Endodermal cell (in vitro differentiated cells): ENCODE results near the gene SPATA21. TPM values are rescaled to one million over a fixed set of nuclear protein-coding genes. Genes with fewer than 3 reads are reported as not detected.
A peak's percentile ranks its signal among the peaks of the same experiment; 100 is the strongest.

Experiments
- DNase-seq: peaks from one replicate; pipeline ENCODE4 v3.0.0-alpha.2; 2017
- H3K27ac ChIP-seq: 2 replicates; pipeline ENCODE4 v1.5.1; 2013; ENCODE audit warnings: mild to moderate bottlenecking, low read depth, low read length, moderate library complexity
- H3K27me3 ChIP-seq: 2 replicates; pipeline ENCODE4 v1.6.1; 2013; ENCODE audit warnings: mild to moderate bottlenecking, low read length, moderate library complexity; ENCODE audit not compliant: insufficient read depth, control insufficient read depth, poor library complexity, severe bottlenecking
- H3K36me3 ChIP-seq: 2 replicates; pipeline ENCODE4 v1.7.0; 2013; ENCODE audit warnings: mild to moderate bottlenecking, low read length, moderate library complexity; ENCODE audit not compliant: control insufficient read depth, insufficient read depth
- H3K4me1 ChIP-seq: one replicate; pipeline ENCODE4 v1.7.0; 2013; ENCODE audit warnings: low read length; ENCODE audit not compliant: control insufficient read depth, insufficient read depth
- H3K4me3 ChIP-seq: 2 replicates; pipeline ENCODE4 v1.5.1; 2013; ENCODE audit warnings: mild to moderate bottlenecking, low read length, moderate library complexity
- H3K9ac ChIP-seq: 2 replicates; pipeline ENCODE4 v1.6.1; 2013; ENCODE audit warnings: mild to moderate bottlenecking, low read length, moderate library complexity; ENCODE audit not compliant: poor library complexity, severe bottlenecking; ENCODE audit errors: extremely low read depth
- H3K9me3 ChIP-seq: 2 replicates; pipeline ENCODE4 v1.6.1; 2013; ENCODE audit warnings: mild to moderate bottlenecking, low read length, moderate library complexity; ENCODE audit not compliant: control insufficient read depth
- H3K27ac Mint-ChIP-seq: 2 replicates; pipeline ENCODE4 v1.8.0; 2020; ENCODE audit warnings: mixed read lengths
- H3K27me3 Mint-ChIP-seq: 2 replicates; pipeline ENCODE4 v1.8.0; 2021; ENCODE audit warnings: mild to moderate bottlenecking, mixed read lengths; ENCODE audit not compliant: insufficient read depth
- H3K36me3 Mint-ChIP-seq: 2 replicates; pipeline ENCODE4 v1.8.0; 2020; ENCODE audit warnings: low read depth, mixed read lengths
- H3K4me1 Mint-ChIP-seq: 2 replicates; pipeline ENCODE4 v1.8.0; 2020; ENCODE audit warnings: mixed read lengths
- H3K4me3 Mint-ChIP-seq: 2 replicates; pipeline ENCODE4 v1.8.0; 2020; ENCODE audit warnings: mild to moderate bottlenecking, moderate library complexity, mixed read lengths
- H3K9me3 Mint-ChIP-seq: 2 replicates; pipeline ENCODE4 v1.8.0; 2020; ENCODE audit warnings: mild to moderate bottlenecking, mixed read lengths
- CTCF ChIP-seq: fragments of 200-600 bp; sonication (generic); conservative IDR thresholded peaks from 2 replicates; pipeline ENCODE4 v1.5.0; 2021; ENCODE audit warnings: antibody characterized with exemption, mild to moderate bottlenecking
- WGBS, 2 experiments: methylation state at CpG; one replicate each; pipeline versions ENCODE4 v1.1.5 to v1.1.7; 2013; ENCODE audit warnings: missing lambda C conversion rate in 2 of 2, mixed read lengths in 1 of 2; ENCODE audit not compliant: insufficient coverage in 1 of 2, insufficient read length in 1 of 2; 5-methylcytosine and 5-hydroxymethylcytosine counted together
- total RNA-seq, 2 donors: library from RNA; stranded (reverse); fragmentation: NEBNext Ultra II Directional in 1 of 2; extraction: Animal tissue kit (Norgen Biotek cat#: 25700) in 1 of 2; gene quantifications; 2 replicates in 1 of 2; 3 replicates in 1 of 2; pipeline ENCODE4 v1.2.1, GENCODE V29; 2021

SPATA21 gene
- total RNA-seq, 2 donors from 2014 or later = not detected

- Mint-ChIP-seq H3K9me3 (no peaks in the 10 kb centered on the region), H3K27ac (no peak overlapping the region), H3K36me3 (peaks cover 29% of the 10 kb centered on the region), H3K4me1 (no peaks in the 10 kb centered on the region), H3K27me3 (no peaks in the 10 kb centered on the region), H3K4me3 (no peak overlapping the region)
- Histone ChIP-seq H3K36me3 (peaks cover 38% of the 10 kb centered on the region), H3K4me1 (no peaks in the 10 kb centered on the region), H3K9me3 (no peaks in the 10 kb centered on the region), H3K27ac (peak overlapping the region; percentile 32), H3K9ac (no peak overlapping the region), H3K4me3 (no peak overlapping the region), H3K27me3 (no peaks in the 10 kb centered on the region)
- no peak for DNase-seq
- WGBS, 2 experiments = 94 to 100% methylated on average over 3 to 5 of the region's 5 CpGs
- no peak for TF ChIP-seq CTCF
Measured at GRCh38 chr1:16398371-16398953, 38.8 kb downstream of the SPATA21 start.

GRCh38 chr1:16397120-16397519 is 40.1 kb downstream of the SPATA21 start:
- no peak overlapping the region for H3K4me3 ChIP-seq
- 86 to 89% methylated on average over 4 to 5 of the region's 5 CpGs for WGBS, 2 experiments
- no peak for DNase-seq
- no peaks in the 10 kb centered on the region for H3K27me3 Mint-ChIP-seq
- H3K27ac Mint-ChIP-seq = no peak overlapping the region
- H3K9ac ChIP-seq = no peak overlapping the region
- no peaks in the 10 kb centered on the region for H3K27me3 ChIP-seq
- H3K9me3 ChIP-seq = no peaks in the 10 kb centered on the region
- TF ChIP-seq CTCF = no peak
- H3K36me3 ChIP-seq = peaks cover 38% of the 10 kb centered on the region
- H3K9me3 Mint-ChIP-seq = no peaks in the 10 kb centered on the region
- H3K27ac ChIP-seq = no peak overlapping the region
- H3K4me1 Mint-ChIP-seq = peaks cover 11% of the 10 kb centered on the region
- H3K4me3 Mint-ChIP-seq = no peak overlapping the region
- H3K4me1 ChIP-seq = no peaks in the 10 kb centered on the region
- peaks cover 30% of the 10 kb centered on the region for H3K36me3 Mint-ChIP-seq

- no peak overlapping the region for H3K9ac ChIP-seq
- TF ChIP-seq CTCF = no peak
- no peaks in the 10 kb centered on the region for H3K9me3 ChIP-seq
- Mint-ChIP-seq H3K27ac (peak overlapping the region; percentile 39), H3K4me1 (peaks cover 15% of the 10 kb centered on the region), H3K9me3 (no peaks in the 10 kb centered on the region), H3K36me3 (peaks cover 30% of the 10 kb centered on the region), H3K4me3 (no peak overlapping the region), H3K27me3 (no peaks in the 10 kb centered on the region)
- peaks cover 38% of the 10 kb centered on the region for H3K36me3 ChIP-seq
- WGBS, 2 experiments = 85 to 95% methylated on average over 4 to 7 of the region's 7 CpGs
- no peak overlapping the region for H3K27ac ChIP-seq
- H3K4me1 ChIP-seq = peaks cover 2% of the 10 kb centered on the region
- DNase-seq = no peak
- no peaks in the 10 kb centered on the region for H3K27me3 ChIP-seq
- H3K4me3 ChIP-seq = no peak overlapping the region
Measured at GRCh38 chr1:16396591-16396990, 40.6 kb downstream of the SPATA21 start.
